Nephron progenitor cell (in vitro differentiated cells): ENCODE data around the gene STC2.

ENCODE experiments used
- DNase-seq: peaks from one replicate; pipeline ENCODE4 v3.0.0; 2021
- H3K27ac Mint-ChIP-seq: 2 replicates; pipeline ENCODE4 v1.8.0; 2021; ENCODE audit warnings: mild to moderate bottlenecking, moderate library complexity, mixed read lengths
- H3K27me3 Mint-ChIP-seq: 2 replicates; pipeline ENCODE4 v1.8.0; 2021; ENCODE audit warnings: mild to moderate bottlenecking, low read depth, mixed read lengths; ENCODE audit not compliant: poor library complexity
- H3K36me3 Mint-ChIP-seq: 2 replicates; pipeline ENCODE4 v1.8.0; 2021; ENCODE audit warnings: low read depth, mixed read lengths
- H3K4me1 Mint-ChIP-seq: 2 replicates; pipeline ENCODE4 v1.8.0; 2021; ENCODE audit warnings: mixed read lengths
- H3K4me3 Mint-ChIP-seq: 2 replicates; pipeline ENCODE4 v1.8.0; 2021; ENCODE audit warnings: mild to moderate bottlenecking, moderate library complexity, mixed read lengths
- H3K9me3 Mint-ChIP-seq: 2 replicates; pipeline ENCODE4 v1.8.0; 2021; ENCODE audit warnings: mild to moderate bottlenecking, moderate library complexity, mixed read lengths
- TF ChIP-seq, protein P1 (sequence below): fragments of 200-600 bp; sonication (generic); IDR thresholded peaks from 2 replicates; pipeline ENCODE4 v1.5.0; 2021; ENCODE audit warnings: antibody characterized with exemption

The STC2 gene

DNA sequence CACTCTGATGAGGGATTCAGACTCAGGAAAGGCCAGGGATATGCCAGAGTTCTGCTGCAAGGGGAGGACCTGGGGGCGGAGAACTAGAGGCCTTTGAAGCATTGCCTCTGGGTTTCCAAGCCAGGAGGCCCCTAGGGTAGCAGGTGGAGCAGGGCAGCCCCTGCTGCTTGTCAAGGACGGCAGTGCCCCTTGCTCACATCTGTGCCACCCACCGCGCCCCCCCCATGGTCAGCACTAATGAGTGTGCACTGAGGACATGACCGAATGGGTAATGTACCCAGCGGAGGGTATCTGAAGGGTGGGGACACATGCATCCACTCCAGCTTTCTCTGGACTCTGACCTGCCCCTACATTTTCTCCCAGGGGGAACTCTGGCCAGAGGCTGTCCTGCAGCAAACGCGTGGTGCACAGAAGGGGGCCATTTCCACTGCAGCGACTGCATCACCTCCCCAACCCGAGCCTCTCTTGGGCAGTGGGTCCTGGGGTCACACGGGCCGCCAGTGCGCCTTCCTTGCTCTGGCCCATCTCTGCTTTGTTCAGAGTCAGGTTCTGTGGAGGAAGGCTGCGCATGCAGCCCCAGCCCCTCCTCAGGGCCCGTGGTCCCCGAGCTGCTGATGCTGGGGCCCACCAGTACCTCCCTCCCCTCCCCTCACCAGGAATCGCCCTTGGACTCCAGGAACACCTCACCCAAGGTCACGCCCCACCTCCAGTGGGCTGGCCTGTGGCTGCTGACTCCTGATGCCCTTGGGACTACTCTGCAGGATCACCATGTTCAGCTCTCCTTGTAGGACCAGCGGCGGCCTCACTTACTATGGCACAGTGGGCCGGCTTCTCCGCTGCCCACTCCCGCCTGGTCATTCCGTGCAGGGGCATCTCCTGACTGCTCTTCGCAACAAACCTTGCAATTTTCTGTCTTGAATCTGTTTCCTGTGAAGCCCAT is 31.2 kb downstream of the STC2 start:
- H3K4me1 Mint-ChIP-seq: peaks cover 80% of the 10 kb centered on the region
- no peak overlapping the region for H3K27ac Mint-ChIP-seq
- DNase-seq: no peak
- peaks cover 9% of the 10 kb centered on the region for H3K27me3 Mint-ChIP-seq
- H3K36me3 Mint-ChIP-seq: no peaks in the 10 kb centered on the region
- H3K9me3 Mint-ChIP-seq: peaks cover 4% of the 10 kb centered on the region
- H3K4me3 Mint-ChIP-seq: no peak overlapping the region
- TF ChIP-seq, protein P1, sequence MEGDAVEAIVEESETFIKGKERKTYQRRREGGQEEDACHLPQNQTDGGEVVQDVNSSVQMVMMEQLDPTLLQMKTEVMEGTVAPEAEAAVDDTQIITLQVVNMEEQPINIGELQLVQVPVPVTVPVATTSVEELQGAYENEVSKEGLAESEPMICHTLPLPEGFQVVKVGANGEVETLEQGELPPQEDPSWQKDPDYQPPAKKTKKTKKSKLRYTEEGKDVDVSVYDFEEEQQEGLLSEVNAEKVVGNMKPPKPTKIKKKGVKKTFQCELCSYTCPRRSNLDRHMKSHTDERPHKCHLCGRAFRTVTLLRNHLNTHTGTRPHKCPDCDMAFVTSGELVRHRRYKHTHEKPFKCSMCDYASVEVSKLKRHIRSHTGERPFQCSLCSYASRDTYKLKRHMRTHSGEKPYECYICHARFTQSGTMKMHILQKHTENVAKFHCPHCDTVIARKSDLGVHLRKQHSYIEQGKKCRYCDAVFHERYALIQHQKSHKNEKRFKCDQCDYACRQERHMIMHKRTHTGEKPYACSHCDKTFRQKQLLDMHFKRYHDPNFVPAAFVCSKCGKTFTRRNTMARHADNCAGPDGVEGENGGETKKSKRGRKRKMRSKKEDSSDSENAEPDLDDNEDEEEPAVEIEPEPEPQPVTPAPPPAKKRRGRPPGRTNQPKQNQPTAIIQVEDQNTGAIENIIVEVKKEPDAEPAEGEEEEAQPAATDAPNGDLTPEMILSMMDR: no peak

DNA sequence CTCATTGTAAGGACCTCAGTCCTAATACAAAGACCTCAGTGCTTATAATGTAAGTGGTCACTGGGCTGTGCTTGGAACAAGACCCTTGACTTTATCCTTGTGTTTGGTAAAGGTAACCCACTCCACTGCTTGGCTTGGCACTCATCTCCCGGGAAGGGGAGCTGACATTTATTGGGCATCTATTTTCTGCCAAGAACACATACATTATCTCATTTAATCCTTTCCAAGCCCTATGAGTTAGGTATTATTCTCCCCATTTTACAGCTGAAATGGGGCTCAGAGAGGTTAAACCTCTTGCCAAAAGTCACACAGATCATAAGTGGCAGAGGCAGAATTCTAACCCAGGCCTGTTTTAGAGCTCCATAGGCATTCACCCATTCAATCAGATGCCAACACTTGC is 32.4 kb downstream of the STC2 start:
- H3K27me3 Mint-ChIP-seq: peaks cover 11% of the 10 kb centered on the region
- peaks cover 80% of the 10 kb centered on the region for H3K4me1 Mint-ChIP-seq
- DNase-seq: no peak
- H3K36me3 Mint-ChIP-seq: no peaks in the 10 kb centered on the region
- TF ChIP-seq, protein P1: no peak
- H3K4me3 Mint-ChIP-seq: no peak overlapping the region
- H3K9me3 Mint-ChIP-seq: peaks cover 7% of the 10 kb centered on the region
- no peak overlapping the region for H3K27ac Mint-ChIP-seq

DNA sequence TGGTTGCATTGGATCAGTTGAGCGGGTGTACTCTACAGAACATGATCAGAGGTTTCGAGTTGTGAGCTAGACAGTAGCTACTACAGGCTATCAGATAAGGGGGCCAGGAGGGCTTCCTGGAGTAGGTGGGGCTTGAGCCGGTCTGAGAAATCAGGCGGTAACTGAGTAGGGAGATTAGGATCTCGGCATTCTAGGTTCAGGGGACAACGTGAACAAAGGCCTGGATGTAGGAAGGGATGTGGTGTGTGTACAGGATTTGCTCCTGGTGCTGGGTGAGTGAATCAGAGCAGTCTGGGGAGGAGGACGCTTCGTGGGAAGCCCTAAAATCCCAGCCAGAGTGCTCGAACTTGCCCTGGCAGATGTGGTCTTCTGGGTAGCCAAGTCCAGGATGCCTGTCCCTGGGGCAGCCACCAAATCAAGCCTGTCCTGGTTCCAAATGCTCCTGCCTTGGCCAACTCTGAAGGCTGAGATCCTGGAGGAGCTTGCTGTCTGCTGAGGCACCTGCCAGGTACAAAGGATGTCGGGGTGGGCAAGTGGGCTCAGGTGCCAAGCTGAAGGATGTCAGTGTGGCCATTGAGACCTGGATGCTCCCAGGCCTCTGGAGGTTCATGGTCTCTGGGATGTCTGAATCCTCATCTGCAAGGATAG is 33.4 kb downstream of the STC2 start:
- Mint-ChIP-seq H3K4me1 (peaks cover 79% of the 10 kb centered on the region), H3K9me3 (peaks cover 7% of the 10 kb centered on the region), H3K27ac (no peak overlapping the region), H3K27me3 (peaks cover 20% of the 10 kb centered on the region), H3K36me3 (no peaks in the 10 kb centered on the region), H3K4me3 (no peak overlapping the region)
- no peak for DNase-seq
- TF ChIP-seq, protein P1: no peak

DNA sequence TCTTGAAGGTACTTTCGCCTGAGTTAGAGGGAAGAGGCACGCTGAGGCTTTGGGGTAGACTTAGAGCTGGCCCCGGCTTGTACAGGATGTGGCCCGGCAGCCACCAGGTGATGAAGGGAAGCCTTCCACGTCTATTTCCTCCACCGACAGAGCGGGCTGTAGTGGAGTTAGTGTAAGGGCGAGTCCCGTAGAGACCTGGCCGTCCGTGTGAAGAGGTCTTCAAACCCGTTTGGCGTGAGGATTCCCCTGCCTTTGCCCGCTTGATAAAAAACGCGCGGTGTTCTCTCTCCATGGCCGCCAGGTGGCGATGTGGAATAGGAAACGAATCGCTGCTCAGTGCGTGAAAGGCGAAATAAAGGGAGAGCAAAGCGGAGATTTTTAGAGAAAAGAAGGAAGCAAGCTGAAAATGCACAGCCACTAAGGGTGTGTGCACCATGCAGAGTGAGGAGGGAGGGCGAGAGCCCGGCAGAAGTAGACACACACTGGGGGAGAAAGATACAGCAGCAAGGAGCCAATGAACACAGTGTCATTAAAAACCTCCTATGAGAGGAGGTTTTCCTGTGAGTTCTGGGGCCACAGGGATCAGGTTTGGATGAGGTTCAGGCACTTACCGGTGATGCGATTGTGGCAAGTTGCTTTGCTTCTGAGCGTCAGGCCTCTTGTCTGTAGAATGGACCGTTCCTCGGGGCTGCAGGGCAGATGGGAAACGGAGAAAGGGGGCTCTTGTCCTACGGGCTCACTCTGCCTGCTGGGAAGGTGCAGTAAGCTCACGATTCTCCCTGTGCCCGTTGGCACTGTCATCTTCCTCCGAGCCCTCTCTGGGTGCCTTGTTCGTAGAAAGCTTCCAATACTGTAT is 34.2 kb downstream of the STC2 start:
- H3K4me1 Mint-ChIP-seq: peaks cover 72% of the 10 kb centered on the region
- H3K4me3 Mint-ChIP-seq: peak overlapping the region; percentile 71
- H3K36me3 Mint-ChIP-seq: no peaks in the 10 kb centered on the region
- DNase-seq: peak; percentile 88
- H3K27me3 Mint-ChIP-seq: peaks cover 23% of the 10 kb centered on the region
- no peak overlapping the region for H3K27ac Mint-ChIP-seq
- TF ChIP-seq, protein P1: peak; percentile 84
- H3K9me3 Mint-ChIP-seq: peaks cover 7% of the 10 kb centered on the region

DNA sequence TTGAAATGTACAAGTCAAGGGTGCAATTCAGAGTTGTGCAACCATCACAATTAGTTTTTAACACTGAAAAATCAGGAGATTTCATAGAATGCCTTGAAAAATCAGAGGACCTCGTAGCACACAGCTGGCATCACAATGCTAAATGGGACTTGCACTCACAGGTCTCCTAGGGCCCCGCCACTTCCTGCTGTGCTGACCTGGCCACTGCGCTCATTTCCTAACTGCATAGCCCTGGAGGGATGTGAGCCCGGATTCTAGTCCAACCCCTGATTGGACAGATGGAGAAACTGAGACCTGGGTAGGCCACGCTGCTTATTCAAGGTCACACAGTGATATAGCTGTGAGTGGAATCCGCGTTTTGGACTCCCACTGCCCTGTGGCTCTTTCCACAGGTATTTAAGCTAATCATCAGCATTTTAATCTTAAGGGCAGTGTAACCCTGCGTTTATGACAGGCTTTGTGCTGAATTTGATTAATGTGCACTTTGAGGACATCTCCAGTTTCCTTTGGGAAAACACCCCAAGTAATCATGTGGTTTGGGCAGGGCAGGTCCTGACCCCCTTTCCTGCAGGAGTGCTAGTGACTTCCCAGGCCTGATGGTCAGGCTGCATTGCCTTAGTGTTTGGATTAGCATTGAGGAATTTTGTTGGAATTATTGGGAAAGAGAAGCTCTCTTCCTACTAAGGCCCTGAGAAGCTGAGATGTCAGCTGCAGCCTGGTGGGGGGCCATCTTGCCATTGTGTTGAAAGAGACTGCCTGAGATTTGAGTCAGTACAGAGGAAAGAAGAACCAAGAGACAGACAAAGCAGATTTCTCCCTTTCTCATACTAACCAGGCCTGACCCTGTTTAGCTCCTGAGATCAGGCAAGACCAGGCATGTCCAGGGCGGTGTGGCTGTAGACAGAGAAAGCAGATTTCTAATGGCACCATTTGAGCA is 36.2 kb downstream of the STC2 start:
- peaks cover 42% of the 10 kb centered on the region for H3K27me3 Mint-ChIP-seq
- peaks cover 7% of the 10 kb centered on the region for H3K9me3 Mint-ChIP-seq
- no peaks in the 10 kb centered on the region for H3K36me3 Mint-ChIP-seq
- no peak overlapping the region for H3K27ac Mint-ChIP-seq
- H3K4me3 Mint-ChIP-seq: no peak overlapping the region
- DNase-seq: no peak
- TF ChIP-seq, protein P1: no peak
- H3K4me1 Mint-ChIP-seq: peaks cover 51% of the 10 kb centered on the region
